Stimulated activated CD8-positive, alpha-beta memory T cell treated with anti-CD3 and anti-CD28 coated beads, Interleukin-7, amount 100 ng/mL, for 4 hours (primary cell): ENCODE data around the gene TTLL12.

Experiments
- DNase-seq, 2 donors: peaks; one replicate each; pipeline ENCODE4 v3.0.0-alpha.2; 2020; ENCODE audit warnings: low read depth in 2 of 2

Gene TTLL12

DNA sequence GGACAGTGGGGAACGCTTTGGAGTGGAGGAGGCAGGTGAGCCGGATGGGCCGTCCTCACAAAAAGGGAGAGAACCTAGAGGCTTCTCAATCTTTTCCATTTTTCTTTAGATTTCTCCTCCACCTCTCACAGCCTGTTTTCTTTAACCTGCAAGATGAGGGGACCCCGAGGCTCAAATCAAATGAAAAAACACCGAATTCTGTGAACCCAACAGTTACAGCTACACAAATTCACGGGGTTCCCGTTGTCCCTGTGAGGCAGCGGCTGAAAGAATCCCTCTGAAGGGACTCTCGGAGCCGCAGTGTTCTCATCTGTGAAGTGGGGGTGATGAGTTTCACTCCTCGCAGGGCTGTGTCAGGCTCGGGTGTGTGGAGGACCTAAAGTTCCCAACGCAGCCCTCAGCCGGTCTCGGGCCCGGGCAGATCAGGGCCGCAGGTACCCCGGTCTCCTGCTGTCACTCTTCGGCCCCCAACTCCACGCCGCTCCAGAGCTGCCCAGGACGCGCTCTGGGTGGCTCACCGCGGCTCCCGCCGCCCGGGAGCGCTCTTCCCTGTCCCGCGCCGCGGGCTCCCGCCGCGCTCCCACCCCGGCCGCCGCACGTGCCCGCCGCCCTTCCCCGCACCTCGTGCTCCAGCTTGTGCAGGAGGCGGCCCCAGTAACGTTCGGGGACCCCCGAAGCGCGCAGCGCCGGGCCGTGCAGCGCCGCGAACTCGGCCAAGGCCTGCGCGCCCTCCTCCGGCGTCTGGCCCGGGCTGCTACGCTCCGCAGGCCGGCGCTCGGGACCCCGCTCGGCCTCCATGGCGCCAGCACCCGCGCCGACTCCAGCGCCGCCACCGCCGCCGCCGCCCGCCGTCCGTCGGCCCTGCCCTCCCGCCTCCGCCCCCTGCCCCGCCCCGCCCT lies at the start of gene TTLL12:
TTLL12 (minus strand) TSS at position 863 of the 899 bp plus-strand sequence; CDS start at position 798, 65 bp downstream.
- peak; percentile 10 to 63 for DNase-seq

DNA sequence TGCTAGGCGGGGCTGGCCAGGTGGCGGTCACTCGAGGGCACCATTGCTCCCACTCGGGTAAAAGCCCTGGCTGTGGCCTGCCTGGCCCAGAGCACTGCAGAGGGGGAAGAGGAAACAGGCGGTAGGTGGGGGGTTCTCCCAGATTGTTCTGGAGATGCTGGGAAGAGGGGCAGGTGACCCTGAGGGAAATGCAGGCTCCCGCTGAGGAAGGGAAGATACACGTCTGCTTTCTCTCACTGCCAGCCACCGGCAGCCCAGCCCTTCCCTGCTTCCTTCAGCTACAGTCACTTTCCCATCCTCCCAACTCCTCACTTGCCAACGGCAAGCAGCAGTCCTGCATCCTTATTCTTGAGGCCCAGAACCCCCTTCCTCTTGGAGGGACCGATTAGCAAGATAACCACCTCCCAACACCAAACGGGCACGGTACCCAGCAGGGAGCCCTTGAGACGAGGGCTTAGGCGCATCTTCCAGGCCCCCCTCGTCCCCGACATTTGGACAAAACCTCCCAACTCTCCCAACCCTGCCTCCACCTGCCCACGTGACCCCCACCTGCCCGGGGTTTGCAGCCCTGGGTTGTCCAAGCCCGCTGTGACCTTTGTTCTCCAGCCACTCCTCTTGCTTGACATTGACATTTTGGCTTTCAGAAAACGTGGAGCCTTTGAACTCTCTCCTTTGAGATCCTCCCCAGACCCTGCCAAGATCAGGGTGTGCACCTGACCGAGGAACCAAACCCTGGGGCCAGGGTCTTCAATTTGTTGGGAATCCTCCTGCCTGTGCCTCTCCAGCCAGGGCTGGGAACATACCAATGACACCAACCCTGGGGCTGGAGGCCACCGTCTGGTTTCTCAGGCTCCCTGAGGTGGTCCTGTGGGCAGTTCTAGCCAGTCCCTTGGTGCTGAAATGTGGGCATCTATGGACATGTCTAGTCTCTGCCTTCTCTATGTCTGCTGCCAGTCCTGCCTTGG lies 48.8 kb upstream of the TTLL12 start:
- DNase-seq, result no peak

DNA sequence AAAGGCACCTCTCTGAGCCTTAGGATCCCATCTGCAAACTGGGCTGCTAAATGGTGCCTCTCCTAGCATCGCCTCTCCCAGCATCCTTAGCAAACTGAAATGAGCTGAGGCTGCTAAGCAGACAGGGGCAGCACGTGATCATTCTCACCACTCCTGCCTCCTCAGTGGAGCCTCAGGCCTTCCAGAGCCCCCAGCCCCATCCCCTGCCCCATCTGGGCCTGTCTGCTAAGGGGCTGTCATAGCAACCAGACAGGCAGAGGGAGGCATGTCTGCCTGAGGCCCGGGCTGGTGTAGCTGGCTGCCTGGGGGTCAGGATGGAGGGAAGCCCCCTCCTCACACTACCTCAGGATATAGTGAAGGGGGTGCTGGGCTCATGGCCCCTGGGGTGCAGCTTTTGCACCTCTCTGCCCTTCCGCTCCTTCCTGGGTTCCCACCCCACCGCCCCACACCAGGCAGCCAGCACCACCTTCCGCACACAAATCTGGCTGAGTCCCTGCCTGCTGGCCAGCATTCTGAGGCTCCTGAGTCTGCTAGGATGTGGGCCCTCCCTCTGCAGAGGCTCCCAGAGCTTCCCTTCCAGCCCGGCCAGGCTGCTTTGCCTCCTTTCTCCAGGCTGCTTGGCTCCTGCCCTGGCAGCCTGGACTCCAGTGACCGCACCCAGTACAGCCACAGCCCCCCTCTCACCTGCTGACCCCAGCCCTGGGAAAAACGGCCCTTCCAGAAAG lies 47.5 kb upstream of the TTLL12 start:
- DNase-seq, result no peak

DNA sequence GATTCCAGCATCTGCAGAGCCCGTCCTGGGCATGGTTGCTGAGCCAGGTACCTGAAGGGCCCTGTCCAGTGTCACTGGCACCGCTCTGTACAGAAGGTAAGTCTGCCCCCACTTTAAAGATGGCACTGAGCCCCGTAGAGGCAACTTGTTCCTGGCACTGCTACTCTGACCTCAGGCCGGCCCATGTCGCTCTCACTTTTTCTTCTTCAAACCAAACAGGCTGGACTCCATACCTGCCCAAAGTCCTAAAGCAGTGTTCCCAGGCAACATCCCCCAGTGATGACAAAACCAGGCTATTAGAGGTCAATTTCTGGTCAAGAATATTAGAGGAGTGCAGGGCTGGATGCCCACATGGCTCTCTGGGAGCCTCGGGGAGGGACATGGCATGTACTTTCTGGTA lies 46.6 kb upstream of the TTLL12 start:
- DNase-seq, result no peak

DNA sequence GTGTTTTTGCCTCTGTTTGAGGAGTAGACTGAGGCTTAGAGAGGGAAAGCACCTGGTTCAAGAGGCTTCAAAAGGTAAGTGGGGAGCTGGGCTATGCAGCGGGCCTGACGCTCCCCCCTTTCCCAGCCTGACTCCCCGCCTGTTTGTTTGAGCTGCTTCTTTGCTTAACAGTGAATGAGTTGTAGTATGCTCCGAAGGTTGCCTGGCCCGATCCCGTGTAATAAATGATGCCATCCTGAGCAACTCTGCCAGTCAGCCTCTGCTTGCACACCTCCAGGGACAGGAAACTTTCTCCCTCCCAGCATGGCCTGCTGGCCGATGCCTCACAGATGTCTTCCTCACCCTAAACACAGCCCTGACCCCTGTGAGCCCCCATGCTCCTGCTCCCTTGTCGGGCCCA lies 45.5 kb upstream of the TTLL12 start:
- no peak for DNase-seq

DNA sequence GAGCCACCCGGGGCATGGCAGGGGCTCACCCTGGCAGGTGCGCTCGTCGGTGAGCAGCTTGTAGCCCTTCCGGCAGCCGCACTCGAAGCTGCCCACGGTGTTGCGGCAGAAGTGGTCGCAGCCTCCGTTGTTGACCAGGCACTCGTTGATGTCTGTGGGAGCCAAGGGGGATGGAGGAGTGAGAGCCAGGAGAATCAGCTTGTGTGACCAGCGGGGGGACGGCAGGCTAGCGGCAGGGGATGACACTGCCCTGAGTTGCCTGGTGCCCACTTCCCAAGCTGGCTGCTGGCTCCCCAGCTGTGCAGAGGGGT lies 44.7 kb upstream of the TTLL12 start:
- DNase-seq, result no peak

DNA sequence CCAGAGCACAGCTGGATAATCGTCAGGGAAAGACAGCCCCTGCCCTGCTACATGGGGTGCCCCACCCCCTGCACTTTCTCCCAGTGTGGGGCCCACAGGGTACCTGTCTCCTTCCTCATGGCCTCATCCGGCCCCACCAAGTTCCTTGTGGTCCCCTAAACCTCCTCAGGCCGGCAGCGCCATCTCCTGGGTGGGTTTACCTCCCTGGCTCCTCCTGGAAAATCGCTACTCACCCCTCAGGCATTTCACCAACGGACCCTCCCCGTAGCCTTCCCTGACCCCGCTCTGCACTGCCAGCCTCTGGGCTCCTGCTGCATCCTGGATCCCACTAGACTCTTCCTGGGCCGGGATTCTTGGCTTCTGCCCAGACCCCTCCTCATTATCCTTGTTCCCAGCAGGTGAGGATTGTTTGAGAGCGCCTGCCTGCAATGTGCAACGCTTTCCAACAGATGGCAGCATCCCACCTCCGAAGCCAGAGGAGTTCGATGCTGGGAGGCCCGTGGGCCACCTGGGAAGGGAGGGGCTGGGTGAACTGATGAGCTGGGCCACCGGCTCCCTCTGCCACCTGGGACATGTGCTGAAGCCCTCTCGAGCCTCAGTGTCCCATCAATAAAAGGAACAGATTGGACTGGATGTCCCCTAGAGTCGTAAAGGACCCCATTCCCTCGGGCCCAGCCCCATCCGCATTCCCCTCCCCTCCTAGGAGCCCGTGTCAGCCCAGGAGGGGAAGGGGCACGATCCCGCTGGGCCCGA lies 44.2 kb upstream of the TTLL12 start:
- peak; percentile 26 to 41 for DNase-seq

DNA sequence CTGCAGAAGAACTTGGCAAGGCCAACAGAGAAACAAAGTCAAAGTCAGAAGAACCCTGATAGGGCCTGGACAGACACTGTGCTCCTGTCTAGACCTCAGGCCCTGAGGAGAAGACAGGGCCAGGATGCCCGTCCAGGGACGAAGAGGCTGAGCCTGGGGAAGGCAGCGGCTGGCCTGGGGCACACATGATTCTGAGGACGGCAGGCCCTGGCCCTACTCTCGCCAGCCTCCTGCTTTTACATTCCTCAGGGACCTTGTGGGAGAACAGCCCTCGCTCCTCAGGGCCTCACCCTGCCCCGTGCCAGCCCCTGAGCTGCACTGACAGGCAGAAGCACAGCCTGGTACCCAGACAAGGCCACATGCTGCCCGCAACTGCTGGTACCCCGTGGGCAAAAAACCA lies 43.6 kb upstream of the TTLL12 start:
- no peak for DNase-seq

DNA sequence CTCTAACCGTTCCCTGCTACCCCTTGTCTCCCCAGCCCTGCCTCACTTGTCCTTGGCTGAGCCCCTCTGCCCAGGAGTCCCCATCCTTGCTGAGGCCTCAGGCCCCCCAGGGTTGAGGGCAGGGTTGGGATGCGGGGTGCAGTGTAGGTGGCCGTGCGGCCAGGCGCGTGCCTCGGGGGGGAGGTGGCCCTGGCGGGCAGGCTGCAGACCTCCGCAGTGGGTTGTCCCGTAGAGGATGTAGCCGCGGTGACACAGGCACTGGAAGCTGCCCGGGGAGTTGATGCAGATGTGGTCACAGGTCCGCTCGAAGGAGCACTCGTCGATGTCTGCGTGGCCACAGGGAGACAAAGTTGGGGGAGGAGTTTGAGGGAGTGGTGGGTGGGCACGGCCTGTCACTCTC lies 41.9 kb upstream of the TTLL12 start:
- DNase-seq, result no peak

DNA sequence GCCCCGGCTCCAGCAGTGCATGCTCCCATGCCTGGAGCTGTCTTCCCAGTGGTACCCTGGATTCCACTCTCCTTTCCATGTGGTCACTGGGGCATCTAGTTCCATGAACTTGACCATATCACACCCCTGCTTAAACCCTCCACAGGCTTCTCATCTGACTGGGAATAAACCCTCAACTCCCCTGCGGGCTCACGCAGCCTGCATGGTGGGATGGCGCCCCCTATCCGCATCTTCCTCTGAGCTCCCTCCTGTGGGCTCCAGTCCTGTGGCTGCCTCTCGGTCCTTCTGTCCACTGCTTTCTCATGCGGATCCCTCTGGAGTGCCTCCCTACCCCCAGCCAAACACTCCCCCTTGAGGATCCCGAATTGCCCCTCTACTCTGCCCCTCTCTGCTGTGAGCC lies 41.4 kb upstream of the TTLL12 start:
- no peak for DNase-seq

DNA sequence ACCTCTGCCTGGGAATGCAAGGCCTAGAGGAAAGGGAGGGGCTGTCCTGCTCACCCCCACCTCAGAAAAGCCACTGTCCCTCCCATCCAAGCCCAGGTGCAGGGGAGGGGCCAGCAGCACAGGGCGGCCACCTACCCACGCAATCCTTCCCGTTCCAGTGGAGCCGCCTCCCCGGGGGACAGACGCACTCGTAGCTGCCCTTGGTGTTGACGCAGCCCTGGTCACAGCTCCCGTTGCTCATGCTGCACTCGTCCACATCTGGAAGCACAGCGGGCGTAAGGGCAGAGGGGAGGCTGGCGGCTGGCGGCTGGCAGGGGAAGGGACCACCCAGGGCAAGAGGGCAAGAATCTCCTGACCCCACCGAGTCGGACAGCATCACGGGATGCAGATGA lies 40.3 kb upstream of the TTLL12 start:
- DNase-seq, result no peak

DNA sequence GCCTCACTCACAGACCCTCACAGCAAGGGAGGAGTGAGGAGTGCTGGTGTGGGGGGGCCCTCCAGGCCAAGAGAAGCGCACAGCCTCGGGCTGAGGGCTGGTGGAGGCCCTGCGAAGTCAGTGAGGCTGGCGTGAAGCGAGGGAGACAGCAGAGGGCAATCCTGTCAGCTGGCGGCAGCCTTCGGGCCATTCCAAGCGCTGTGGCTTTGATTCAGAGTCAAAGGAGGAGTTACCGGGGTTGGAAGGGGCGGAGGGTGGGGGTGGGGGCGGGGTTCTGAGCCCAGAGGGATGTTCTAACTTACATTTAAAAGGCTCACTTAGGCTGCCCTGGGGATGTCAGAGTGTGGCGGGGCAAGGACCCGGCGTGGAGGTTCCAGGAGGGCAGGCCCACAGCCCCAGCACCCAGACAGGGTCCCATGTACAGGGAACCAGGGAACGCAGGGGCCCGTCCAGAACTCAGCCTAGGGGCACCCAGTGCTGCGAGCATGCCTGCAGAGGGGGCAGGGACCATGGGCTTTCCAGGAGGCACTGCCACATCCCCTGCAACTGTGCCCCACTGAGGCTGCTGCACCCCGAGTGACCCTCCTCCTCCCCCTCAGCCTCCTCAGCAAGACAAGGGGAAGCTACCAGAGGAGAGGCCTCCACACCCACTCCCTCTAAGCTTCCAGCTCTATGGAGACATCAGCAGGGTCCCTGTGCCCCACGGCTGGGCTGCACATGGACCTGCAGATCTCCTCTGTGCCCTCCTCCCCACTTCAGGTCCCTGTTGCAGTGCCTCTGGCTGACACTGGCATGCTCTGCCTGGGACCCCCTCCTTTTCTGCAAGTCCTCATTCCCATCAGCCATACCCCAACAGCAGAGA lies 39.7 kb upstream of the TTLL12 start:
- no peak for DNase-seq

DNA sequence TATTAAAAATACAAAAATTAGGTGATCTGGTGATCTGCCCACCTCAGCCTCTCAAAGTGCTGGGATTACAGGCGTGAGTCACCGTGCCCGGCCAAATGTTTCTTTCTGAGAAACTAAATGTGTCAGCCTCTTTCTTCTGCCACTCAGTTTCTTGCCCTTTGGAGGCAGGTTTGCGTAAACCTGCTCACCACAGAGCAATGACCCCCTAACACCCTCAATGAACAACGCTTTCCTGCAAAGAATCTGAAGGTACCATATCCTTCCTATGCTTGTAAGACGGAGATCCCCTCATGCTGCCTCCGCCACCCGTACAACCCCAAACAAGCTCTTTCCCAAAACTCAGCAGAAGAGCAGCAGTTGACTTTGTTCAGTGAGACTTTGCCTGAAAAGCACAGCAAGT lies 38.7 kb upstream of the TTLL12 start:
- DNase-seq, result no peak

DNA sequence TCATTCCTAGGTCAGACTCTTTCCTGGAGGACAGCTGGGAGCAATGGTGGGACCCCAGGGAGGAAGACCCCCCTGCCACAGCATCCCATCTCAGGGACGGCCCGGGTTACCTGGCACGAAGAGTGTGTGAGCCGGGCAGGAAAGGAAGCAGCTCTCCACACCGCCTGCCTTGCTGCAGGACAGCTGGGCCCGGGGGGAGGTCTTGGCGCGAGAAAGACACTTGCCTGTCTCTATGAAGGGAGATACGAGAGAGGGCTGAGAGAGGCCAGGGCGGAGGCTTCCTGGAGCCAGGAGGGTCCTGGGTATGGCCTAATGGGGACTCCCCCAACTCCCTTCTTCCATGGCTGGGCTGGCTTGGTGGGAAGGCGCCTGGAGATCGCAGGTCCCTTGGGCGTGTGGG lies 36.1 kb upstream of the TTLL12 start:
- no peak for DNase-seq

DNA sequence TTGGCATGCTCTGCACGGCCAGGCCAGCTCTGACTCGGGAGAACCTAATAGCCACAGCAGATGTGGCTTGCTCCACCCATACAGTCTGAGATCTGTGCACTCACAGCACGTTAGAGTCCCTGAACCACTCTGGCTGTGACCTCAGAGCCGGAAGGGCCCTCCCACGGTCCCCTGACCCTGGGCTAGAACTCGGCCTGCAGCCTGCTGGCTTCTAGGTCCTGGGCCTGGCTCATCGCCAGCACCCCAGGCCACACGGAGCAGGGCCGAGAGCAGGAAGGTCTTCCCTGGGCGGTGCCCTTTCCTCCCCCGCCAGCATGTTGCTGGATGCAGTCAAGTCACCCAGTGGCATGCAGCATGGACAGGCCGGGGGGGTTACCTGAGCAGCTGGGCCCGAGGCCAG lies 35.3 kb upstream of the TTLL12 start:
- no peak for DNase-seq

DNA sequence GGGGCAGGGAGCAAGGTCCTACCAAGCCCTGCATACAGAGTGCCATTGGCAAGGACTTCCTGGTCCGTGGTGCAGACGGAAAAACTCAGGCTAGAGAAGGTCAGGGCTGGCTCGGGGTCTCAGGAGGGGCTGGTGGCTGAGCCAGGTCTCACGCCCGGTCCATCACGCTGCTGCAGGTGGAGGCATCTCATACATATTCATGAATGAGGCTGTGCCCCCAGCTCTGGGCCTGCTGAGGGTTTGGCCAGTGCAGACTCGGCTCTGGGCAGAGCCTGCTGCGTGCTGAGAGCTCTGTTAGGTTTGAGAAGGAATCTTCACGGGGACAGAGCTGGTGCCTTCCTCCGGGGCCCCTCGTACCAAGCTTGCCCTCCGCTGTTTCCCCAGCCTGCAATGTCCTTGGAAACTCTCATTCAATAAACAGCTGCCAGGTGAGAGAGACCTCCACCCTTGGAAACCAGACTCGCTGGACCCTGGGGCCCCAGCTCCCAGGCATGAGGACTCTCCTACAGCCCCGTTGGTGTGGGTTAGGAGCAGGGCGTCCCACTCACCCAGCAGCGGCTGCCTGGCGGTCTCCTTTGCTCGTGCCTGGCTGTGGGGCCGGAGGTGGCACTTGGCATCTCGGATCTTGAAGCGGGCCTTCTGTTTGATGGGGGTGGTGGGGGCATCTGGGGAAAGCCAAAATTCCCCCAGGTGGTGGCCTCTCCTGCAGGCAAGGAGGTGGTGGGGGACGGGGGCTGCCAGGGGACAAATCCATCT lies 33.9 kb upstream of the TTLL12 start:
- DNase-seq, result no peak

DNA sequence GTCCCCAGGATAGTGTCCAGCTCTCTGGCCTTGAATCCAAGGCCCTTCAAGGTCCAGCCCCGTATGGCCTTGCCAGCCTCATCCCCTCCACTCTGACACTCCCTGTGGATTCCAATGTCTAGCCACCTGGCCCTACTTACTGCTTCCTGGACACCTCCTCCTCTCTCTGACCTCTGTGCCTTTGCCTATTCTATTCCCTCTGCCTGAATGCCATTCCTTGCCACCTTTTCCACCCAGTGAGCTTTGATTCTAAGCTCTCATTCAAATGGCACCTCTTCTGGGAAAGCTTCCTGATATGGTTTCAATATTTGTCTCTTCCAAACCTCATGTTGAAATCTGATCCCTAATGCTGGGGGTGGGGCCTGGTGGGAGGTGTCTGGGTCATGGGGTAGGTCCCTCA lies 31.9 kb upstream of the TTLL12 start:
- DNase-seq, result no peak

DNA sequence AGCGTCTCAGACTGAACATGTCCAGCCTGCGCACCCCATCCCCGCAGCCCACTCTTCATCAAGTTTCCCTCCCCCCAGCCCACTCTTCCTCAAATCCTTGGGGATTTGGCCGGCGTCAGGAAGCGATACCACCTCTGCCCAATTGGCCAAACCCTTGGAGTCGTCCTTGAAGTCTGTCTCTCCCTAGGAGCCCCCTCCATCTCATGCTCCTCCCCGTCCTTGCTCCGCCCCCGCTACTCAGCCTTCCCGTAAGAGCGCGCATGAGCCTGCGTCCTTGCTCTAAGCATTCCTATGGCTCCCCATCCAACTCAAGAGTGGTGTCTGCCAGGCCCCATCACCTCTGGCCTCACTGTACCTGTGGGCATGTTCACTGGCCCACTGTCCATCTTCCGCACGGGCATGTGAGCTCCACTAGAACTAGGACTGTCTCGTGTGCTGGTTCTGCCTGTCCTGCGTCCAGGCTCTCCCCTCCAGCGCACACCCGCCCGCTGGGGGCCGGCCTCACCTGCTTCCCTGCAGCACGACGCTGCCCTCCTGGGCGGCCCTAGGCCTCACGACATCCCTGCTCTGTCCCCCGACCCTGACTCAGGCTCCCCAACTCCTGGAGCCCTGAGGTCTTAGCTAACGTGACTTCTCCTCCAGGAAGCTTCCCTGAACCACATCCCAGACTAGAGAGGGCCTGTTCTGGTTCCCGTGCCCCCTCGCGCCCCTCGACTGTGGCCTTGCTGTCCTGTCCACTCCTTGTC lies 30.5 kb upstream of the TTLL12 start:
- DNase-seq, result no peak

DNA sequence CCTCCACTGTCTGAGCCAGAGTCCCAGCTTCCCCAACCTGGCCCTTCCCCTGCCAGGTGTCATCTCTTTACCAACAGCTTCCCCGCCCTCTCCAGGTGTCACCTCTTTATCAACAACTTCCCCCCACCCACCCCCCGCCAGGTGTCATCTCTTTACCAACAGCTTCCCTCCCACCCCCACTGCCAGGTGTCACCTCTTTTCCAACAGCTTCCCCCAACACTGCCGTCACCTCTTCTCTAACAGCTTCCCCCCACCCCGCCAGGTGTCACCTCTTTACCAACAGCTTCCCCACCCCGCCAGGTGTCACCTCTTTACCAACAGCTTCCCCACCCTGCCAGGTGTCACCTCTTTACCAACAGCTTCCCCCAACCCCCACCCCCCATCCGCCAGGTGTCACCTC lies 29.8 kb upstream of the TTLL12 start:
- DNase-seq, result no peak
